ENCODE data around the gene EVI5. TPM values are rescaled to one million over a fixed set of nuclear protein-coding genes. Genes with fewer than 3 reads are reported as not detected.

The EVI5 gene
- total RNA-seq, 1 donor from 2014 or later = 30.3 TPM

DNA sequence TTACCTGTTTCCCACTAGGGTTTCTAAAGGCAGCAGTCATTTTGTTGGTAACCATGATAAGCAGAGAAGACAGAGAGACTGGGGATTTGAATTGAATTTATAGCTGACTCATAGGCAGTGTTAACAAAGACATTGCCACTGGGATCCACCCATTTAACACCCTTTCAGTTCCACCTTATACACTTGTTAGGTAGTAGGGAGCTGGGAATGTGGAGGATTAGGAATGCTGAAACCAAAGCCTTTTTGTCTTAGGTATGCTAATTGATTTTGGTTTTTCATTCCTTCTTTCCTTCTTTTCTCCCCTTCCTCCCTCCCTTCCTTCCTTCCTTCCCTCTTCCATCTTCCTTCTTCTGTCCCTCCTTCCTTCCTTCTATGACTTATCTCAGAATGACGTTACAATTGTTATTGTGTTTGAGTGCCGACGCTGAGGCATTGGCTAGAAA, 7.5 kb upstream of the EVI5 start:
- no peaks in the 10 kb centered on the region for H3K9me3 Mint-ChIP-seq (ENCODE audit: low read depth)
- H3K36me3 Mint-ChIP-seq (ENCODE audit: insufficient read depth) = no peaks in the 10 kb centered on the region
- TF ChIP-seq, protein P1, sequence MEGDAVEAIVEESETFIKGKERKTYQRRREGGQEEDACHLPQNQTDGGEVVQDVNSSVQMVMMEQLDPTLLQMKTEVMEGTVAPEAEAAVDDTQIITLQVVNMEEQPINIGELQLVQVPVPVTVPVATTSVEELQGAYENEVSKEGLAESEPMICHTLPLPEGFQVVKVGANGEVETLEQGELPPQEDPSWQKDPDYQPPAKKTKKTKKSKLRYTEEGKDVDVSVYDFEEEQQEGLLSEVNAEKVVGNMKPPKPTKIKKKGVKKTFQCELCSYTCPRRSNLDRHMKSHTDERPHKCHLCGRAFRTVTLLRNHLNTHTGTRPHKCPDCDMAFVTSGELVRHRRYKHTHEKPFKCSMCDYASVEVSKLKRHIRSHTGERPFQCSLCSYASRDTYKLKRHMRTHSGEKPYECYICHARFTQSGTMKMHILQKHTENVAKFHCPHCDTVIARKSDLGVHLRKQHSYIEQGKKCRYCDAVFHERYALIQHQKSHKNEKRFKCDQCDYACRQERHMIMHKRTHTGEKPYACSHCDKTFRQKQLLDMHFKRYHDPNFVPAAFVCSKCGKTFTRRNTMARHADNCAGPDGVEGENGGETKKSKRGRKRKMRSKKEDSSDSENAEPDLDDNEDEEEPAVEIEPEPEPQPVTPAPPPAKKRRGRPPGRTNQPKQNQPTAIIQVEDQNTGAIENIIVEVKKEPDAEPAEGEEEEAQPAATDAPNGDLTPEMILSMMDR (IDR thresholded peaks at IDR 0.05; ENCODE audit: unreplicated experiment) = no peak
- DNase-seq (ENCODE audit: low spot score, unreplicated experiment) = no peak
- H3K27ac Mint-ChIP-seq = no peak overlapping the region
- no peak overlapping the region for H3K4me3 Mint-ChIP-seq (ENCODE audit: low read depth)
- H3K27me3 Mint-ChIP-seq = no peaks in the 10 kb centered on the region
- no peaks in the 10 kb centered on the region for H3K4me1 Mint-ChIP-seq (ENCODE audit: low read depth)

DNA sequence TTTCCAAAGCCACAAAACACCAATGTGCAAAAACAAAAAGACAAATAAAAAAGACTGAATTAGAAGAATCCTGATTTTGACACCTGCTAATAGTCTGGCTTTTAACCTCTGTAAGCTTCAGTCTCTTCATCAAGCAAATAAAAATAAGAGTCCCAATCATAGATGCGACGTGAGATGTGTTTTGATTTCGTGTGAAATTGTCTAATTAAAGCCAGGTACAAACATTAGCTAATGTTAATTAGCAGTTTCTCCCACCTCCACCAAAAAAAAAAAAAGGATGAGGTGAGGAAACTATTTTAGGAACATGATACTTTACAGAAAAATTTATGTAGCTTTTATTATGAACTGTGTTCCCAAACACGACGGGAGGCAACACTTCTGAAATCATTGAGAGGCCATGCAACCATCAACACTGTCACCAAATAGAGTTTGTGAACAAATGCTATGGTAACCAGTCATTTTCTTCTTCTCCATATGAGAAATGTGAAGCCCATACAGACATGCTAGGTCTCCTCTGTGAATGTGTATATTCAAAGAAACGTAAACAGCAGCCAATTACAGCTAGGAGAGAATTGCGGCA, 6.7 kb upstream of the EVI5 start:
- no peak overlapping the region for H3K4me3 Mint-ChIP-seq (ENCODE audit: low read depth)
- TF ChIP-seq, protein P1 (IDR thresholded peaks at IDR 0.05; ENCODE audit: unreplicated experiment) = no peak
- no peak overlapping the region for H3K27ac Mint-ChIP-seq

DNA sequence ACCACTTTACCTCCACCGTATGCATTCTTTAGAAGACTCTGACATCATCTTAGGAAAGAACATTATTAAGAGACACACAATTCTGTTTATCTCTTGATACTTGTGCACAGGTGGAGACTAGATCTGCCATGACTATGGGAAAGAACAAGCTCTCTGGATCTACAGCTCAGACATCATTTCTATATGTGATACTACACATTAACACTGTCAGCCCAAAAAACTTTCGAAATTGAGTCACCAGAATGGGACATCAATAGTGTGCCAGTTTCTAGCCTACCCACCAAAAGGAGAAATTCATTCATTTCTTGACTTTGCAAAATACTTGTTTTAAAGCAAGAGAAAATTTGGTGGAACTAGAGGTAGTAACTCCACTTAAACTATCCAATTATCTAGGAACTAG, 6.0 kb upstream of the EVI5 start:
- H3K9me3 Mint-ChIP-seq (ENCODE audit: low read depth) = no peaks in the 10 kb centered on the region
- H3K4me3 Mint-ChIP-seq (ENCODE audit: low read depth) = no peak overlapping the region
- peaks cover 6% of the 10 kb centered on the region for H3K27me3 Mint-ChIP-seq
- no peak overlapping the region for H3K27ac Mint-ChIP-seq
- no peaks in the 10 kb centered on the region for H3K4me1 Mint-ChIP-seq (ENCODE audit: low read depth)
- TF ChIP-seq, protein P1 (IDR thresholded peaks at IDR 0.05; ENCODE audit: unreplicated experiment) = no peak
- DNase-seq (ENCODE audit: low spot score, unreplicated experiment) = no peak
- H3K36me3 Mint-ChIP-seq (ENCODE audit: insufficient read depth) = no peaks in the 10 kb centered on the region

More for the DNA sequence above, 6.7 kb upstream of the EVI5 start:
- H3K9me3 Mint-ChIP-seq (ENCODE audit: low read depth) = no peaks in the 10 kb centered on the region
- no peak for DNase-seq (ENCODE audit: low spot score, unreplicated experiment)
- H3K27me3 Mint-ChIP-seq = peaks cover 3% of the 10 kb centered on the region
- H3K36me3 Mint-ChIP-seq (ENCODE audit: insufficient read depth) = no peaks in the 10 kb centered on the region
- H3K4me1 Mint-ChIP-seq (ENCODE audit: low read depth) = no peaks in the 10 kb centered on the region

DNA sequence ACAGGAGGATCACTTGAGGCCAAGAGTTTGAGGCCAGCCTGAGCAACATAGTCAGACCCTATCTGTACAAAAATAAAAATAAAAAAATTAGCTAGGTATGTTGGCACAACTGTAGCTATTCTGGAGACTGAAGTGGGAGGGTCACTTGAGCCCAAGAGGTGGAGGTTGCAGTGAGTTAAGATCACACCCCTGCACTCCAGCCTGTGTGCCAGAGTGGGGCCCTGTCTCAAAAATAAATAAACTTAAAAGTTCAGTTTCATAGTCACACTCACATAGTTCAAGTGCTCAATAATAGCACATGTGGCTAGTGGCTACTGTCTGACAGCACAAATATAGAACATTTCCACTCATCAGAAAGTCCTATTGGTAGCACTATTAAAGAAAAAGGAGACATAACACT, 5.2 kb upstream of the EVI5 start:
- no peak for DNase-seq (ENCODE audit: low spot score, unreplicated experiment)
- Mint-ChIP-seq H3K27ac (no peak overlapping the region), H3K36me3 (ENCODE audit: insufficient read depth) (no peaks in the 10 kb centered on the region), H3K4me1 (ENCODE audit: low read depth) (no peaks in the 10 kb centered on the region), H3K9me3 (ENCODE audit: low read depth) (peaks cover 4% of the 10 kb centered on the region), H3K27me3 (peaks cover 6% of the 10 kb centered on the region), H3K4me3 (ENCODE audit: low read depth) (no peak overlapping the region)
- TF ChIP-seq, protein P1 (IDR thresholded peaks at IDR 0.05; ENCODE audit: unreplicated experiment) = no peak

DNA sequence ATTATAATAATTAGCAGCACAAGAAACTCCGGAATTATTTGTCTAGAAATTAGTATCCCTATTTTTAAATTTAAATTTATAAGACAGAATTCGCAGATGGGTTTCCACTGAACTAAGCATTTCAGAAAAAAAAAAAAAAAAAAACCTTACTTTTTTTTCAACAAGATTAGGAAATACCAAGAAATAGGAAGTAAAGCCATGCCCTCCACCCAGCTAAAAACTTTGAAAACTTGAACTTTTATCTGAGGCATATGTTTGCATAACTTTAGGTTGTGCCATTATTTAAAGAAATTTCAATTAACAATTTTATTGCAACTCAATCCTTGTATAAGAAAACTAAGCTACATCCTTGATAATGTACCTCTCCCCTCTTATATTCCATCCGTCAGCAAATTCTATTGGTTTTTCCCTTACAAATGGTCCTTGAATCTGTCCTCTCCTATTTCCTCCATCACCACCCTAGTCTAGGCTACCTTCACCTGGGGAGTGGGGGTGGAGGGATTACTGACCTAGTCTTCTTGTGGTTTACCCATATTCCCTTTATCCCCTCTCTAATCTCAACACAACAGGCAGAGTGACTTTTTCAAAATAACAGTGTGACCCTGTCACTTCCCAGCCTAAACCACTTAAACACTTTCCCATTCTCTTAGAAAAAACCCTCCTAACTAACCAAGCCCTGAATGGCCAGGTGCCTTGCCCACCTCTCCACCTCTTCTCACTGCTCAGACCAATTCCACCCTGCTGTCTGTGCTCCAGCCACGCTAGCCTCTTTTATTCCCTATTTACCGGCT, 1.4 kb upstream of the EVI5 start:
- DNase-seq (ENCODE audit: low spot score, unreplicated experiment) = no peak
- H3K9me3 Mint-ChIP-seq (ENCODE audit: low read depth) = peaks cover 4% of the 10 kb centered on the region
- no peak overlapping the region for H3K27ac Mint-ChIP-seq
- TF ChIP-seq, protein P1 (IDR thresholded peaks at IDR 0.05; ENCODE audit: unreplicated experiment) = no peak
- H3K4me1 Mint-ChIP-seq (ENCODE audit: low read depth) = peaks cover 11% of the 10 kb centered on the region
- peaks cover 4% of the 10 kb centered on the region for H3K36me3 Mint-ChIP-seq (ENCODE audit: insufficient read depth)
- peaks cover 6% of the 10 kb centered on the region for H3K27me3 Mint-ChIP-seq
- no peak overlapping the region for H3K4me3 Mint-ChIP-seq (ENCODE audit: low read depth)
